HG03521 (cell line): ENCODE measurements around the gene GALNT15.

Source experiments
- ATAC-seq: cut with Tn5 transposase; IDR thresholded peaks from one replicate; pipeline ENCODE4 v1.9.1; 2021; ENCODE audit warnings: mild to moderate bottlenecking, moderate library complexity; ENCODE audit not compliant: unreplicated experiment

Gene GALNT15

GRCh38 chr3:16151109-16151508 is 23.4 kb upstream of the GALNT15 start:
- no peak for ATAC-seq

- ATAC-seq, result no peak
These were observed 6.3 kb upstream of the GALNT15 start for GRCh38 chr3:16168211-16168610.

- ATAC-seq, result no peak
These were observed 3.5 kb upstream of the GALNT15 start for GRCh38 chr3:16171009-16171408.

- ATAC-seq, result no peak
These were observed 2.7 kb upstream of the GALNT15 start for GRCh38 chr3:16171825-16172224.

GRCh38 chr3:16173283-16174025 is 1.0 kb upstream of the GALNT15 start:
- no peak for ATAC-seq

GRCh38 chr3:16174026-16174355 is 489 bp upstream of the GALNT15 start:
- ATAC-seq, result no peak

- no peak for ATAC-seq
These were observed 759 bp downstream of the GALNT15 start for GRCh38 chr3:16174976-16175901.

- ATAC-seq, result no peak
These were observed 2.0 kb downstream of the GALNT15 start for GRCh38 chr3:16176391-16177030.

- ATAC-seq, result no peak
These were observed 2.9 kb downstream of the GALNT15 start for GRCh38 chr3:16177382-16177781.

- ATAC-seq, result no peak
These were observed 3.6 kb downstream of the GALNT15 start for GRCh38 chr3:16177962-16178627.

- ATAC-seq, result no peak
These were observed 4.1 kb downstream of the GALNT15 start for GRCh38 chr3:16178628-16178988.

GRCh38 chr3:16179261-16179660 is 4.8 kb downstream of the GALNT15 start:
- no peak for ATAC-seq

GRCh38 chr3:16179771-16180736 is 5.6 kb downstream of the GALNT15 start:
- ATAC-seq, result no peak

GRCh38 chr3:16180737-16181134 is 6.3 kb downstream of the GALNT15 start:
- no peak for ATAC-seq

- no peak for ATAC-seq
These were observed 6.9 kb downstream of the GALNT15 start for GRCh38 chr3:16181361-16181760.

- ATAC-seq, result no peak
These were observed 7.7 kb downstream of the GALNT15 start for GRCh38 chr3:16182183-16182582.

- no peak for ATAC-seq
These were observed 8.1 kb downstream of the GALNT15 start for GRCh38 chr3:16182612-16183011.

GRCh38 chr3:16183082-16183481 is 8.6 kb downstream of the GALNT15 start:
- ATAC-seq, result no peak

- ATAC-seq, result no peak
These were observed 9.3 kb downstream of the GALNT15 start for GRCh38 chr3:16183601-16184270.

GRCh38 chr3:16186086-16186485 is 11.6 kb downstream of the GALNT15 start:
- ATAC-seq, result no peak
